AG04449 (cell line): Measurements from ENCODE around the gene ABHD17A.
A peak's percentile ranks its signal among the peaks of the same experiment; 100 is the strongest.

Experiments
- CTCF ChIA-PET: fragments of 350-600 bp; formaldehyde crosslinking; extraction: SDS; loops from one replicate; lab custom pipeline; 2021; ENCODE audit warnings: antibody characterized with exemption; lab: Yijun Ruan, JAX
- POLR2A ChIA-PET: fragments of 400-600, 350-600 bp; formaldehyde crosslinking; extraction: SDS; loops from one replicate; lab custom pipeline; 2020; ENCODE audit warnings: antibody characterized with exemption, inconsistent platforms; lab: Yijun Ruan, JAX
- DNase-seq: peaks from one replicate; pipeline ENCODE4 v3.0.0-alpha.2; 2010; ENCODE audit warnings: low read depth, low spot score
- H3K4me3 ChIP-seq: 2 replicates; pipeline ENCODE4 v1.5.1; 2011; ENCODE audit warnings: low read depth, mild to moderate bottlenecking, control low read depth, low read length
- TF ChIP-seq, protein P1 (sequence below): IDR thresholded peaks from one replicate; pipeline ENCODE4 v1.5.1; 2011; ENCODE audit warnings: mild to moderate bottlenecking, moderate library complexity, low read length, control low read depth, inconsistent platforms; ENCODE audit not compliant: insufficient read depth; ENCODE audit errors: missing control alignments

The ABHD17A gene

DNA sequence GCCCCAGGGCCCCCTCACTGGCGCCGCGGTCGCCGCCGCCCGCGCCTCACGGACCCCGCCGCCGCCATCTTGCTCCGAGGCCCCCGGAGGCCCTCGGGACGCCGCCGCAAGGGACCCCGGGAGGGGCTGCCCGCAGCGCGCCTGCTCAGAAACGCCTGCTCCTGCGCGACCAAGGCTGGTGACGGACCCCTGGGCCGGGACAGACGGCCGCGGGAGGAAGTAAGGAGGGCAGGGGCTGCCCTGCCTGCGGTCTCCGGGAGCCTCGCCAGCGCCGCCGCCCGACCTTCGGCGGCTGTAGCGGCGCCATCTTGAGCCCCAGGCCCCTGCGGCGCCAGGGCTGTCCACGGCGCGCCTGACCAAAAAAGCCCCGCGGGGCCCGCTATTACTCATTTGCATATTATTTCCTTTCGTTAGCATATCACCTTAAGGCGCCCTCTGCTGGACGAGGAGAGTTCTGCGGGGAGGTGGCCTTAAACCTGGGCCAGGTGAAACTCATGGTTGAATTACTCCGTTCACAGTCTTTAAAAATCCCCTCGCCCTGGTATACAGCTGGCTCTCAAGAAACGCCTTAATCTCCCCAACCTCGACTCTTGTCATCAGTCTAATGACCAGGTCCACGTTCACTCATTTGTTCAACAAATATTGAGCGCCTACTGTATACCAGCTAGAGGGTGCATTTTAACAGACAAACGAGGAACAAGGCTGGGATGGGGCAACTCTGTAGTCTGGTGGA is 36.7 kb downstream of the ABHD17A start, which contains the start of gene REXO1:
Gene REXO1, minus strand, starts transcription at position 85 of the 733 bp plus-strand sequence. CDS start 125 bp downstream, outside the sequence.
- DNase-seq: no peak
- POLR2A ChIA-PET: no interaction called here
- CTCF ChIA-PET: interaction anchor here (0.5 to 4.0 kb wide), 12 partner anchors 9 to 176 kb away, joined by 3 to 57 read pairs (median 3); no protein-coding TSS in a partner anchor
- peak within 1 kb of the TSS; percentile 96 for H3K4me3 ChIP-seq
- TF ChIP-seq, protein P1, sequence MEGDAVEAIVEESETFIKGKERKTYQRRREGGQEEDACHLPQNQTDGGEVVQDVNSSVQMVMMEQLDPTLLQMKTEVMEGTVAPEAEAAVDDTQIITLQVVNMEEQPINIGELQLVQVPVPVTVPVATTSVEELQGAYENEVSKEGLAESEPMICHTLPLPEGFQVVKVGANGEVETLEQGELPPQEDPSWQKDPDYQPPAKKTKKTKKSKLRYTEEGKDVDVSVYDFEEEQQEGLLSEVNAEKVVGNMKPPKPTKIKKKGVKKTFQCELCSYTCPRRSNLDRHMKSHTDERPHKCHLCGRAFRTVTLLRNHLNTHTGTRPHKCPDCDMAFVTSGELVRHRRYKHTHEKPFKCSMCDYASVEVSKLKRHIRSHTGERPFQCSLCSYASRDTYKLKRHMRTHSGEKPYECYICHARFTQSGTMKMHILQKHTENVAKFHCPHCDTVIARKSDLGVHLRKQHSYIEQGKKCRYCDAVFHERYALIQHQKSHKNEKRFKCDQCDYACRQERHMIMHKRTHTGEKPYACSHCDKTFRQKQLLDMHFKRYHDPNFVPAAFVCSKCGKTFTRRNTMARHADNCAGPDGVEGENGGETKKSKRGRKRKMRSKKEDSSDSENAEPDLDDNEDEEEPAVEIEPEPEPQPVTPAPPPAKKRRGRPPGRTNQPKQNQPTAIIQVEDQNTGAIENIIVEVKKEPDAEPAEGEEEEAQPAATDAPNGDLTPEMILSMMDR: peak; percentile 78

DNA sequence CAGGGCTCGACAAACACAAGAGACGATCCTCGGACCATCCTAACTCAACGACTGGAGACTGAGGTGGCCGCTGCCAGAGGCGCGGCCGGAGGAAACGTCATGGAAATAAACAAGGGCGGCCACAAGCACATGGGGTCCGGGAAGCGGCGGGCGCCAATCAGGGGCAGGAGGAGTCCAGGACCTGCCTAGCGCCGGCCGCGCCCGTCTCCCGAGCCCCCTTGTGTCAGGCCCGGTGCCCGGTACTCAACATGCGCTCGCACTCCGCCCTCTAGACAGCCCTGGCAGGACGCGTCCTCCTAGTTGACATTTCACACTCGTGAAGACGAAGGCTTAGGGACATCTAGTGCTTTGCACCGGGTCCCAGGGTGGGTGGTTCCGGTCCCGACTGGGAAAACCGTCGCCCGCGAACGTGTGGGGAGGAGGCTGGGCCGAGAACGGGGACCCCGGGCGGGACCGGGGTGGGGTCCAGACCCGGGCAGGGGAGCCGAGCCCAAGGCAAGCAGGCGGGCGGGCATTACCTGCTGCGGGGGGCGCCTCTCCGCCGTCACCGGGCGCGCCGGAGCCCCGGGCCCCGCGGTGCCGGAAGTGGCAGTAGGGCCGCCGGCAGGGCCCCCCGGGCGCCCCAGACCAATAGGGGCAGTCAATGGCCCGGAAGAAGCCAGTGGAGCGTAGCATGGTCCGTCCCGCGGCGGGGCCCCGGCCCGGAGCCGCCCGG is 37.5 kb downstream of the ABHD17A start:
- ChIA-PET POLR2A (no interaction called here), CTCF (interaction anchor here (2.0 to 13.7 kb wide), 3 partner anchors 10 to 23 kb away, joined by 7 to 292 read pairs (median 54); no protein-coding TSS in a partner anchor)
- peak overlapping the region; percentile 96 for H3K4me3 ChIP-seq
- DNase-seq: no peak
- TF ChIP-seq, protein P1: no peak

DNA sequence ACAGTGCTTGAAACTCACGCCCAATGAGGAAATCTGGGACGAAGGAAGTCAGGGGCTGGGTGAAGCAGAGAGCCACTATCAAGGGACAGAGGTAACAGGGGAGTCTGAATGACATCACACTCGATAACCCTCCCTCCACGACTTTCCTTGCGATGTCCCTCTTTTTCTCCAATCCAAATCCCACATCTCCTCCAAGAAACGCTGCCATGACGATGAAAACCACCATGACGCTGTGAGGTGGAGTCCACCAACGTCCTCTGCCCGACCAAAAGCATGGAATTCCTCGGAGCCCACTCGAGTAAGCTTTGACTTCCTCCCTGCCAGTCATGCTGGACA is 38.0 kb downstream of the ABHD17A start:
- H3K4me3 ChIP-seq: peak overlapping the region; percentile 96
- ChIA-PET CTCF (interaction anchor here (2.0 to 13.7 kb wide), 4 partner anchors 8 to 23 kb away, joined by 6 to 292 read pairs (median 30); no protein-coding TSS in a partner anchor), POLR2A (no interaction called here)
- TF ChIP-seq, protein P1: no peak
- DNase-seq: no peak

DNA sequence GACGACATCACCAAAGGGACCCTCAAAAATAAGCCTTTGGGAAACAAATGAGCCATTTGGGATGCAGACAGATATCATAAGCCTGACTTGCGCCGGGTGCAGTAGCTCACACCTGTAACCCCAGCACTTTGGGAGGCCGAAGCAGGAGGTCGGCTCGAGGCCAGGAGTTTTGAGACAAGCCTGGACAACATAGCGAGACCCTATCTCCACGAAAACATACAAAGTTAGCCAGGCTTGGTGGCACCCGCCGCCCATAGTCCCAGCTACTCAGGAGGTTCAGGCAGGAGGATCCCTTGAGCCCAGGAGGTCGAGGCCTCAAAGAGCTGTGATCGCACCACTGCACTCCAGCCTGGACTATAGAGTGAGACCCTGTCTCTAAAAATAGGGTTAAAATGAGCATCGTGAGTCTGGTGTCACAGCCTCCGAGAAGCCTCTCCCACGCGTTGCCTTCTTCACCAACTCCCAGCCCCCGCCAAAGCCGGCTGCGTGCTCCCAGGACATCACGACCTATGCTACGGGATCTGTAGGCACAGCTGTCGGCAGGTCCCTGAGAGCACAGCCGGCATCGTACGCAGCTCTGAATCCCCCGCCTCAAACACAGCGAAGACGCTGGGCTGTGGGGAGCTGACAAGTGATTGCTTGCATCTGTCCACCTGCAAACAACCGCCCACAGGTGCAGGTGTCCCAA is 38.6 kb downstream of the ABHD17A start:
- ChIA-PET POLR2A (no interaction called here), CTCF (interaction anchor here (1.2 to 13.7 kb wide), 5 partner anchors 8 to 22 kb away, joined by 3 to 292 read pairs (median 7); no protein-coding TSS in a partner anchor)
- TF ChIP-seq, protein P1: no peak
- peak overlapping the region; percentile 96 for H3K4me3 ChIP-seq
- DNase-seq: no peak

DNA sequence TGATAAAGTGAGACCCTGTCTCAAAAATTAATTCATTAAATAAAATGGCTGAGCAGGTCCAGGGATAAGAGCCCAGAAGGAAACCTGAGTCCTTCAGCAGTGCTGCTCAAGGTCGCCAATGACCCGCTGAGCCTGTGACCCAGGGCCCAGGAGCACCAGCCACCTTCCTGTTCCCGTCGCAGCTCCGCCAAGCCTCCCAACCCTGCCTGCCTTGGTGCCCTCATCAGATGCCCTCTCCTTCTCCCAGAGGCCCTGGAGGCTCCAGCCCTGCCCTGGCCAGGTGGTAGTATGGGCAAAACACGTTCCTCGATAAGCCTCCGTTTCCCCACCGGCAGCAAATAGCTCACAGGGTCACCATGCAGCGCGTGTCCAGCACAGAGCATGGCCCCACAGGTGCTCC is 39.7 kb downstream of the ABHD17A start:
- ChIA-PET CTCF (interaction anchor here (2.1 to 13.7 kb wide), 3 partner anchors 8 to 21 kb away, joined by 6 to 292 read pairs (median 54); no protein-coding TSS in a partner anchor), POLR2A (no interaction called here)
- TF ChIP-seq, protein P1: no peak
- no peak overlapping the region for H3K4me3 ChIP-seq
- no peak for DNase-seq

DNA sequence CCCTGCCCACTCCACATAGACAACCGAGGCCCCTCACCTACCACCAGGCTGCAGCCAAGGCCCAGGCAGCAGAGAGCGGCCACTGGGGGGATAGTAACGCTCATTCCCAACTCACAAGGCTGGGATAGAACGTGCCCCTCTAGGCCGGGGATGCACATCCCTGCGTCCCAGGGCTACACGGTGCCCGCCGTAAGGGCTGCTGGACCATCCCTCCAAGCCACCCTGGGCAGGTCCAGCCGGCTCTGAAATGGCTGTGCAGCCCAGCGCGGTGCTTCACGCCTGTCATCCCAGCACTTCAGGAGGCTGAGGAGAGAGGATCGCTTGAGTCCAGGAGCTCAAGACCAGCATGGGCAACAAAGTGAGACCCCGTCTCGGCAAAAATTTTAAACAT is 40.2 kb downstream of the ABHD17A start:
- H3K4me3 ChIP-seq: no peak overlapping the region
- TF ChIP-seq, protein P1: no peak
- ChIA-PET POLR2A (no interaction called here), CTCF (interaction anchor here (2.1 to 13.7 kb wide), 4 partner anchors 7 to 20 kb away, joined by 6 to 292 read pairs (median 34); no protein-coding TSS in a partner anchor)
- no peak for DNase-seq
